HEK293 (cell line): ENCODE results near the gene RNH1.

Experiments
- CTCF ChIA-PET: fragments of 350-600 bp; formaldehyde crosslinking; extraction: SDS; loops from one replicate; lab custom pipeline; 2021; ENCODE audit warnings: antibody characterized with exemption; lab: Yijun Ruan, JAX
- POLR2A ChIA-PET: fragments of 300-600 bp; formaldehyde crosslinking; extraction: SDS; loops from one replicate; lab custom pipeline; 2020; ENCODE audit warnings: antibody characterized with exemption, inconsistent platforms; lab: Yijun Ruan, JAX
- H3K27ac ChIP-seq: fragments of 200-500 bp; sonication (Bioruptor generic); 2 replicates; pipeline ENCODE4 v1.5.1; 2014; ENCODE audit warnings: low read depth, low read length, control low read depth, inconsistent platforms; ENCODE audit errors: extremely low read depth
- H3K36me3 ChIP-seq, 2 experiments: fragments of 200-500 bp in 1 of 2; sonication (Bioruptor generic) in 1 of 2; 1 replicate in 1 of 2; 2 replicates in 1 of 2; pipeline ENCODE4 v1.5.1; 2014 to 2017; ENCODE audit warnings: inconsistent platforms in 2 of 2, low read length in 2 of 2; ENCODE audit not compliant: control insufficient read depth in 2 of 2, insufficient read depth in 1 of 2
- H3K4me1 ChIP-seq: fragments of 200-500 bp; sonication (Bioruptor generic); 2 replicates; pipeline ENCODE4 v1.5.1; 2014; ENCODE audit warnings: mild to moderate bottlenecking, low read length, inconsistent platforms; ENCODE audit not compliant: control insufficient read depth, insufficient read depth
- H3K4me3 ChIP-seq: 2 replicates; pipeline ENCODE4 v1.5.1; 2011; ENCODE audit warnings: low read depth, mild to moderate bottlenecking, control low read depth, low read length, moderate library complexity
- H3K9me3 ChIP-seq: fragments of 200-500 bp; sonication (Bioruptor generic); 2 replicates; pipeline ENCODE4 v1.5.1; 2014; ENCODE audit warnings: low read depth, low read length, inconsistent platforms; ENCODE audit not compliant: control insufficient read depth, insufficient read depth
- BCL11B ChIP-seq: fragments of 450-650 bp; formaldehyde crosslinking; IDR thresholded peaks from 2 replicates; pipeline ENCODE4 v1.5.1; 2016; ENCODE audit warnings: low read depth, missing biosample characterization, missing genetic modification characterization
- GLIS1 ChIP-seq: fragments of 450-650 bp; formaldehyde crosslinking; IDR thresholded peaks from 2 replicates; pipeline ENCODE4 v1.5.1; 2016; ENCODE audit warnings: missing biosample characterization, missing genetic modification characterization
- KLF9 ChIP-seq: fragments of 450-650 bp; formaldehyde crosslinking; IDR thresholded peaks from 2 replicates; pipeline ENCODE4 v1.5.1; 2016; ENCODE audit warnings: missing biosample characterization, missing genetic modification characterization, low read depth
- PBX3 ChIP-seq: sonication (generic); formaldehyde crosslinking; IDR thresholded peaks from 2 replicates; pipeline ENCODE4 v1.8.1; 2022; ENCODE audit warnings: mild to moderate bottlenecking, moderate library complexity, missing genetic modification reagents
- REST ChIP-seq: fragments of 450-650 bp; formaldehyde crosslinking; IDR thresholded peaks from 2 replicates; pipeline ENCODE4 v1.5.1; 2016; ENCODE audit warnings: missing biosample characterization, missing genetic modification characterization
- ZBTB1 ChIP-seq: fragments of 450-650 bp; formaldehyde crosslinking; IDR thresholded peaks from 2 replicates; pipeline ENCODE4 v1.5.1; 2016; ENCODE audit warnings: missing biosample characterization, missing genetic modification characterization
- ZBTB11 ChIP-seq: fragments of 450-650 bp; formaldehyde crosslinking; conservative IDR thresholded peaks from 2 replicates; pipeline ENCODE4 v1.5.1; 2016; ENCODE audit warnings: low read depth, missing biosample characterization, missing genetic modification characterization
- ZBTB21 ChIP-seq: fragments of 450-650 bp; formaldehyde crosslinking; IDR thresholded peaks from 2 replicates; pipeline ENCODE4 v1.5.1; 2017; ENCODE audit warnings: missing biosample characterization, missing genetic modification characterization
- ZBTB8A ChIP-seq: fragments of 450-650 bp; formaldehyde crosslinking; IDR thresholded peaks from 2 replicates; pipeline ENCODE4 v1.5.1; 2016; ENCODE audit warnings: missing biosample characterization, missing genetic modification characterization
- ZIC2 ChIP-seq: fragments of 450-650 bp; formaldehyde crosslinking; IDR thresholded peaks from 2 replicates; pipeline ENCODE4 v1.5.1; 2016; ENCODE audit warnings: missing biosample characterization, missing genetic modification characterization
- ZNF16 ChIP-seq: fragments of 450-650 bp; formaldehyde crosslinking; IDR thresholded peaks from 2 replicates; pipeline ENCODE4 v1.5.1; 2016; ENCODE audit warnings: low read depth, missing biosample characterization, missing genetic modification characterization
- ZNF169 ChIP-seq: fragments of 450-650 bp; formaldehyde crosslinking; IDR thresholded peaks from 2 replicates; pipeline ENCODE4 v1.5.1; 2016; ENCODE audit warnings: missing biosample characterization, missing genetic modification characterization
- ZNF175 ChIP-seq: fragments of 450-650 bp; formaldehyde crosslinking; IDR thresholded peaks from 2 replicates; pipeline ENCODE4 v1.5.1; 2016; ENCODE audit warnings: missing biosample characterization, missing genetic modification characterization
- ZNF391 ChIP-seq: fragments of 450-650 bp; formaldehyde crosslinking; IDR thresholded peaks from 2 replicates; pipeline ENCODE4 v1.5.1; 2016; ENCODE audit warnings: low read depth, missing biosample characterization, missing genetic modification characterization, borderline replicate concordance
- ZNF48 ChIP-seq: fragments of 450-650 bp; formaldehyde crosslinking; IDR thresholded peaks from 2 replicates; pipeline ENCODE4 v1.5.1; 2016; ENCODE audit warnings: missing biosample characterization, missing genetic modification characterization
- ZNF544 ChIP-seq: fragments of 450-650 bp; formaldehyde crosslinking; IDR thresholded peaks from 2 replicates; pipeline ENCODE4 v1.5.0; 2017; ENCODE audit warnings: missing biosample characterization, missing genetic modification characterization
- ZNF558 ChIP-seq: fragments of 450-650 bp; formaldehyde crosslinking; IDR thresholded peaks from 2 replicates; pipeline ENCODE4 v1.5.1; 2016; ENCODE audit warnings: missing biosample characterization, missing genetic modification characterization
- ZNF571 ChIP-seq: fragments of 450-650 bp; formaldehyde crosslinking; IDR thresholded peaks from 2 replicates; pipeline ENCODE4 v1.5.0; 2017; ENCODE audit warnings: missing biosample characterization, missing genetic modification characterization
- ZNF580 ChIP-seq: fragments of 450-650 bp; formaldehyde crosslinking; IDR thresholded peaks from 2 replicates; pipeline ENCODE4 v1.5.1; 2016; ENCODE audit warnings: missing biosample characterization, missing genetic modification characterization
- ZNF624 ChIP-seq: fragments of 450-650 bp; formaldehyde crosslinking; IDR thresholded peaks from 2 replicates; pipeline ENCODE4 v1.5.1; 2017; ENCODE audit warnings: missing biosample characterization, missing genetic modification characterization
- ZNF664 ChIP-seq: fragments of 450-650 bp; formaldehyde crosslinking; IDR thresholded peaks from 2 replicates; pipeline ENCODE4 v1.5.1; 2016; ENCODE audit warnings: missing biosample characterization, missing genetic modification characterization
- ZNF677 ChIP-seq: fragments of 450-650 bp; IDR thresholded peaks from 2 replicates; pipeline ENCODE4 v1.5.0; 2018; ENCODE audit warnings: missing biosample characterization, mild to moderate bottlenecking, missing genetic modification characterization, moderate library complexity
- ZSCAN30 ChIP-seq: fragments of 450-650 bp; IDR thresholded peaks from 2 replicates; pipeline ENCODE4 v1.5.1; 2018; ENCODE audit warnings: missing biosample characterization, mild to moderate bottlenecking, missing genetic modification characterization, moderate library complexity
- ZSCAN5A ChIP-seq: fragments of 450-650 bp; formaldehyde crosslinking; IDR thresholded peaks from 2 replicates; pipeline ENCODE4 v1.5.1; 2016; ENCODE audit warnings: missing biosample characterization, missing genetic modification characterization
- ZXDB ChIP-seq: fragments of 450-650 bp; formaldehyde crosslinking; IDR thresholded peaks from 2 replicates; pipeline ENCODE4 v1.5.1; 2016; ENCODE audit warnings: missing biosample characterization, missing genetic modification characterization

The RNH1 gene

GRCh38 chr11:490930-491260 lies 16.1 kb downstream of the RNH1 start:
- no peaks in the 10 kb centered on the region for H3K4me1 ChIP-seq
- ChIA-PET POLR2A (interaction anchor here (0.7 kb wide), 1 partner anchor 16 kb away, joined by 3 read pairs; the partner anchor contains the start of gene RNH1), CTCF (no interaction called here)
- H3K4me3 ChIP-seq, result no peak overlapping the region
- no peaks in the 10 kb centered on the region for H3K9me3 ChIP-seq
- no peak overlapping the region for H3K27ac ChIP-seq
- H3K36me3 ChIP-seq, result peaks cover 0 to 69% of the 10 kb centered on the region in 2 experiments; a peak in 1 of 3 replicates
- TF ChIP-seq ZBTB1 (tag by site-specific recombination), result no peak
- TF ChIP-seq ZBTB11 (tag by site-specific recombination), result no peak
- TF ChIP-seq ZNF580 (tag by site-specific recombination), result no peak
- no peak for TF ChIP-seq ZNF624 (tag by site-specific recombination)
- TF ChIP-seq ZNF48 (tag by site-specific recombination), result no peak
- TF ChIP-seq ZXDB, result no peak
- TF ChIP-seq ZNF677, result no peak
- no peak for TF ChIP-seq ZNF664
- TF ChIP-seq ZSCAN5A (tag by site-specific recombination), result no peak

GRCh38 chr11:490186-490929 lies 16.7 kb downstream of the RNH1 start:
- no peak for TF ChIP-seq ZIC2 (tag by site-specific recombination)
- TF ChIP-seq ZNF16 (tag by site-specific recombination), result no peak
- TF ChIP-seq ZNF169, result no peak
- TF ChIP-seq ZNF544, result no peak
- no peak for TF ChIP-seq ZBTB8A (tag by site-specific recombination)
- TF ChIP-seq REST (tag by site-specific recombination), result no peak
- TF ChIP-seq ZNF175, result no peak
- TF ChIP-seq BCL11B (tag by site-specific recombination), result no peak
- no peak for TF ChIP-seq GLIS1
- TF ChIP-seq KLF9 (tag by site-specific recombination), result no peak
- TF ChIP-seq ZNF391, result no peak
- TF ChIP-seq ZSCAN30 (tag by site-specific recombination), result no peak
- TF ChIP-seq ZNF571 (tag by site-specific recombination), result no peak
- TF ChIP-seq PBX3 (CRISPR knock-in tag), result no peak
- no peak for TF ChIP-seq ZBTB21 (tag by site-specific recombination)
- TF ChIP-seq ZNF558 (tag by site-specific recombination), result no peak
- no peaks in the 10 kb centered on the region for H3K4me1 ChIP-seq
- H3K9me3 ChIP-seq, result no peaks in the 10 kb centered on the region
- H3K4me3 ChIP-seq, result no peak overlapping the region
- peaks cover 0 to 63% of the 10 kb centered on the region in 2 experiments; a peak in 1 of 3 replicates for H3K36me3 ChIP-seq
- ChIA-PET POLR2A (interaction anchor here (0.7 kb wide), 1 partner anchor 16 kb away, joined by 3 read pairs; the partner anchor contains the start of gene RNH1), CTCF (no interaction called here)
- H3K27ac ChIP-seq, result no peak overlapping the region
